GM18526 (cell line): ENCODE results near the gene HS1BP3.

Experiments used
- POLR2A ChIP-seq: IDR thresholded peaks from 3 replicates; pipeline ENCODE4 v1.6.1; 2011; ENCODE audit not compliant: insufficient read length; ENCODE audit errors: extremely low read depth

The HS1BP3 gene

DNA sequence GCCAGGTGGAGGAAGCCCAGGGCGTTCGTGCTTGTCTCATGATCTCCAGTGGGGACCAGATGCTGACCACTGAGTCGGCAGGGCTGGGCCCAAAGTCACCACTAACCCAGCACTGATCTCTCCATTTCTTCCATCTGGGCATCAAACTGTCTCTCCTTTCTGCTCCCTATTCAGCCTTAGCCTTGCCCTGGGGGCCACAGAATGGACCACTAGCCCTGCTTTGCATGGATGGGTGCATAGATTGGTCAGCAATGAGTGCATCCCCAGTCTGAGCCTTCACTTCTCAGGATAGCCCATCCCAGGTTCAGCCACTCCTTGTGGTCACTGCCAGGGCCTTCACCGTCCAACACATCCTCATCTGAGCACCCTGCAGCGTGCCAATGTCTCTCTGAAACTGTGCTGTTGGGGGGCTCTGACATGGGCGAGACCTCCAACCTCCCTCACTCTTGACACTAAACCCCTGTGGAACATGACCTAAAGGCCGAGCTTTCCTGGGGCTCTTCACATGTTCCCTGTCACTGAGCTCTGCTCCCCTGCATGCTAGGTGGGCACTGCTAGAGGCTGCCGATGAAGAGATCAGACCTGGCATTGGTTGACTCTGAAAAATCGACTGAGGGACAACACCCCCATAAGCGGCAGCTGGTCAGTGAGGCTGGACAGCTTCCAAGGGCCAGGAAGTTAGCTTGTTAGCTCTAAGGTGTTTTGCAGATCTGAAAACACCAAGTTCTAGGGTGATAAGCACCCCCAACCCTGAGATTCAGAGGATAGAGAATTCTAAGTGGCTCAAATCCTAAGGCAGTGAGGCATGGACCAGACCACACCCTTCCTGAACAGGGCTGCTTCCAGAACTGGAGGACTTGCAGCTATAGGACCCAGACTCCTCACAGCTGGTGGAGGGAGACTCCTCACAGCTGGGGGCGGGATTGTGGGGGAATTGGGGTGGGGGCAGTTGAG lies 61.7 kb downstream of the HS1BP3 start:
- TF ChIP-seq POLR2A, result no peak

DNA sequence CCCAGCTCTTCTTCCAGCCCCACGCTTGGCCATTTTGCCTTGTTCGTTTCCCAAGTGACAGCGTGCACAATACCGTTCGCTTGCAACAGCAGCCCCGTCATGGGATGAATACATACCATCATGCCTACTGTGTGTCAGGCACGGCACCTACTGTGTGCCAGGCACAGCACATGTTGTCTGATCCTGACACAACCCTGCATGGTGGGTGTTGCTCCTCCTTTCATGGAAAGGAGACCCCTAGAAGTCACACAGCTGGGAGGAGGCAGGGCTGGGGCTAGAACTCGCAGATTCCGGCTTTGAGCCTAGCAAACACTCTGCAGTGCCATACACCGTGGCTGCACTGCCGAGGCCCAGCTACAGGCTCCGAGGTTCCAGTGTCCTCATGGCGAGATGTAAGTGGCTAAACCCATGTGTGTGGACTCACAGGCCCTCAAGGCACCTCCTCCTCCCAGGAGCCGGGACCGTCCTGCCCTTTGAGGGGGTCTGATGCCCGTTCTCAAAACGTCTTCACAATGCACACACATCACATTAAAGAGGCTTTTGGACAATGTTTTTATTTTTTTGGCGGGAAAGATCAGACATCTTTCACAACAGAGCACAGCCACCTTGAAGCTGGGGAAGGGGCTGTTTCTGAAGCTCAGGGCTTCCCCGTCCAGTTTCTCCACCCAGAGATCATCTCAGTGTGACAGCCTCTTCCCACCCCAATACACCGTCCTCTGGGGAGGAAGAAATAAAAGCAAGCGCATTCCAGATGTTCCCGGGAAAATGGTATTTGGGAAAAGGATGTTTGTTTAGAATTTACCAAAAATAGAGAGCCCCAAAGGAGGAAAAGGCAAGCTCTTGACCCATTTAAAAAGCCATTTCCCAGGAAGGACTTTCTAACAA lies 64.9 kb downstream of the HS1BP3 start:
- TF ChIP-seq POLR2A, result no peak

- TF ChIP-seq POLR2A, result no peak
Observed at GRCh38 chr2:20585359-20585709, 65.6 kb downstream of the HS1BP3 start.

DNA sequence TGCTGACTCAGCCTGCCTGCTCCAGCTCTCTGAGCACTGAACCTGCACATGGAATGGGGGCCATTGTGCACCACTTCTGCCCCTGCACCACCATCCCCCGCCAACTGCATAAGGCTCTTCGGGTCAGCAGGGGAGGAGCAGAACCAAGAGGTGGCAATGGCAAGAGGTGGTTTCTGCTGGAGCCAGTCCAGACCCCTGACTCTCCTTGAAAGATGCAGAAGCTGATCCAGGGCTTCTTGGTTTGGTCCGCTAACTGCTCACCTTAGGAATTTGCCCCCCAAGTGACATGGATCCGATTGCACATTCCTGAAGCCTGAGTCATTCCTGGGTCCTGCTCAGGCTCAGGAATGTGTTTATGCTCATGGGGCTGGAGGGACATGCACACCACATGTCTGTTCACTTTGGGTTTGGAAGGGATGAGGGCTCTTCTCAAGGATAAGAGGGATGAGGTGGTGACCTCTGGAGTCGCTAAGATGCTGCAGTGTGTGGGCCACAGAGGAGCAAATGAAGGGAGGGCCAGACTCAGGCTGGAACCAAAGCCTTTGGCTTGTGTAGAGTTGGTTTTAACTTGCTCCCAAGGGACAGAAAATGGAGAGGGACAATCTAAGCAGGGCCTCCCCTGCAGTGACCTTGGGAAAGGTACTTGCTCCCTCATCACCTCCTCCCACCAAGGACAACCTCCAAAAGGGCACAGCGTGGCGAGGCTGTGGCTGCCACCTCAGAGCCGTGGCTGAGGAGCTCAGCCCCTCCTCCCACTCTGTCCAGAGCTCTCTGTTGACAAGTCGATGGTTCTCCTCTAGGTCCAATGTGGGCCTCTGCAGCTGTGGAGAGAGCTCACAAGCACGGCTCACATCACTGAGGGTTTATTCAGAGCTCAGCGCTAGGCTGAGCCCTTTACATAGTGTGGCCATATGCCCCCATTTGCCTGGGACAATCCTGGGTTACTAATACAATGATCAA lies 66.2 kb downstream of the HS1BP3 start:
- TF ChIP-seq POLR2A, result no peak

DNA sequence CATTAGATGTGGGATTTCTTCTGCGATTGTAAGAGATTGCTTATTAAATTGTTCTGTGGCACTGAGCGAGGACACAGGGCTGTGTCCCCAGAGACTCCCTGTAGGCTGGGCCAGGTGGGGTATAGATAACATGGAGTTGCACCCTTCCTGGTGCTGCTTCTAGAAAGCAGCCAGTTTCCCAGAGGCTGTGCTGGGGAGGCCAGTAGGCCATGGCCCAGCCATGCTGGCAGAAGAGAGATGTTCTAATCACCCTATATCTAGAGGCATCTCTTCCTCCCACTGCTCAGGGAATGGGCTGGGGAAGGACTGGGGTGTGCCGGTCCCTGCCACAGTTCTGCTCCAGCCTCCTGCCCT lies 66.9 kb downstream of the HS1BP3 start:
- no peak for TF ChIP-seq POLR2A

- no peak for TF ChIP-seq POLR2A
Observed at GRCh38 chr2:20583425-20583881, 67.4 kb downstream of the HS1BP3 start.

- TF ChIP-seq POLR2A, result no peak
Observed at GRCh38 chr2:20582600-20583221, 68.2 kb downstream of the HS1BP3 start.

DNA sequence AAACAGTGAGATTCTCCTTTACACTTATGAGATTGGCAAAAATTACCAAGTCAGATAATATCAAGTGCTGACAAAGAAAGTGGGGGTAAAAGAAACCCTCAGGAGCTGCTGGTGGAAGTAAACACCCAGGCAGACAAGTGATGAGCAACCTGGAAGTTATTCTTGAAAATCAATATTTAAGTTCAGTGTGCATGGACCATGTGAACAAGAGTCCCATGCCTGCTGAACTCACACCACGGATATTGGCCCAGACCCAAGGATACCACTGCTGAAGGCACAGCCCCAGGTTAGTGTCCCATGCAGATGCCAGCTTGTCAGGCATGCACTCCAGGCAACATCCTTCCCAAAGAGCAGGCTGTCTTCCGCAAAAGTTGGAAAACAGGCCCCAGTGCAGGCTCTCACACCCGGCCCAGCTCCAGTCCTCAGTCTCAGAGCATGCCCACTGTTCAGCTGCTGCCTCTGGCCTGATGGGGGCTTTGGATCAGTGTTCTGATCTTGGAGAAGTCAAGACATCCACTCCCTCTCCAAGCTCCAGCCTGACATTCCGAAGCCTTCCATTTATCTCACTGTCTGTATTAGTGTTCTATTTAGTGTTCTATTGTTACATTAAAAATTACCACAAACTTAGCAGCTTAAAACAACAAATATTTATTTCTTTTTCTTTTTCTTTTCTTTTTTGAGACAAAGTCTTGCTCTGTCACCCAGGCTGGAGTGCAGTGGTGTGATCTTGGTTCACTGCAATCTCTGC lies 70.0 kb downstream of the HS1BP3 start:
- TF ChIP-seq POLR2A, result no peak

GRCh38 chr2:20579866-20580265 lies 71.0 kb downstream of the HS1BP3 start:
- no peak for TF ChIP-seq POLR2A

DNA sequence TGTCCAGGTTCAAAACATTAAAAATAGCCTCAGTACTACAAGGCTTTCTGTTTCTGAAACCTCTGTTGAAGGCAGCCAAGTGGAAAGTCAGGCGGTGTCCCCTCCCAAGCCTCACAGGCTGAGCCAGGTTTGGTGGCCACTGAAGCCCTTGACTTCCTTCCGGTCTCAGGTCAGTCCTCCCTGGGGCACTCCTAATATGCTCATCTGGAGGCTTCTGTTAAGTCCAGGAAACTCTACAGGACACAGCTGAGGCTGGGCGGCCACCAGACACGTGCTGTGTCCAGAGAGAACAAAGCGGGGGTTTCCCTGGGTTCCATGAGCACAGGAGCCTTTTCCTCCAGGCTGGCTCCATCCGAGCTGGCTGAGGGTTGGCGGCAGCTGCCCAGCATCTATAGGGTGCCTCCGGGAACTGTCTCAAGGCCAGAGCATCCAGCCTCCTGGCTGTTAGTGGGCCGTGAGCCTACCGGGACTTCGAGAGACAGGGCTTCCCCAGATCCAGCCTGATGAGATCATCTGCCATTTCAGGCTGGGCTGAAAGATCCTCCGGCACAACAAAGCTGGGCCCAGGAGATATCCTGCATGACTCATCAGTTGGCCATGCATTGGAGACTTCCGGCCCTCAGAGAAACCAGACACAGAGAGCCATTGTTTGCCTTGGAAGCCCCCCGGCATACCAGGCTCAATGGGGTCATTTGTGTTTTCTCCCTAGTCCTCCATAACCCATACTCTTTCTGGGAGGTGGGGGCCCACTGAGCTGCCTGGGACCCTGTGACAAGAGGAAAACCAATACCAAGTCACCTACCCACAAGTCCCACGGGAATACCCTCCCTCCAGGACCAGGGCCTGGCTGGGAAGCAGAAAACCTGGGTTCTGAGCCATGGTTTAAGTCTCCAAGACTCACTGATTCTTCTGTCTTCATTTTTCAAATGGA lies 71.7 kb downstream of the HS1BP3 start:
- TF ChIP-seq POLR2A, result peak; percentile 16

DNA sequence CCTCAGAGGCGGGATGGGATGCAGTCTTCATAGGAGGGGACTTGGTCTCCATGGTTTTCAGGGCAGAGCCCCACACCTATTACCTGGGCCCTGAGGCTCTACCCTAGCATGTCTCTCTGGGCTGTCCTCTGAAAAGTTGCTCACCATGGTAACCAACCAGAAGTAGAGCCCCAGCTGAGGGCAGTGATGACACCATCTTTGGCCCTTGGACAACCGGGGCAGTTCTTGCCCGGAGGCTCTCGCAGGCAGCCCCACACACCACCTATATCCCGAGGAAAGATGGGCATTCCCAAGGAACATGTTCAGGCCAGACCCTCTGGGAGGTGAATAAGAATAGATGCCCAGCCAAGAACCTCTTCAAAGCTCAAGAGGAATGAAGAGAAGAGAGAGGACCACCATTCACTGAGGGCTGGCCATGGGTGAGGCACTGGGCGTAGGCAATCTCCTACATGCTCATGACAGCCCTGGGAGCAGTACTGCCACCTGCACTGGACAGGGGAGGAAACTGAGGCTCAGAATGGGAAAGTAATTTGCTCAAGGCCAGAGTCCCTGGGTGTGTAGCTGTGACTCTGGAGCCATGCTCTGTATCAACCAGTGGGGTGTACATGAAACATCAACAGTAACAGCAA lies 72.5 kb downstream of the HS1BP3 start:
- TF ChIP-seq POLR2A, result no peak
